NT2/D1 (cell line): ENCODE measurements around the gene OR10G3.

Source experiments
- SUZ12 ChIP-seq: IDR thresholded peaks from 2 replicates; pipeline ENCODE4 v1.6.1; 2011; ENCODE audit not compliant: insufficient read length, insufficient read depth; ENCODE audit errors: extremely low read depth
- YY1 ChIP-seq: IDR thresholded peaks from 2 replicates; pipeline ENCODE4 v1.6.1; 2011; ENCODE audit not compliant: insufficient read length, insufficient read depth

- no peak for TF ChIP-seq YY1
- TF ChIP-seq SUZ12: no peak
These were observed 46.6 kb downstream of the OR10G3 start for GRCh38 chr14:21533294-21533693.
